Smooth muscle cell (in vitro differentiated cells): ENCODE data around the gene MBNL2. TPM values are rescaled to one million over a fixed set of nuclear protein-coding genes. Genes with fewer than 3 reads are reported as not detected.

Source experiments
- DNase-seq: peaks from one replicate; lab custom pipeline; 2025; ENCODE audit not compliant: unreplicated experiment; lab: John Stamatoyannopoulos, UW
- H2AFZ ChIP-seq: fragments of 200-600 bp; sonication (generic); 2 replicates; pipeline ENCODE4 v1.6.0; 2016; ENCODE audit warnings: antibody characterized with exemption, low read depth, mild to moderate bottlenecking
- H3F3A ChIP-seq: fragments of 200-600 bp; sonication (generic); 2 replicates; pipeline ENCODE4 v1.6.0; 2017; ENCODE audit warnings: antibody characterized with exemption, low read depth
- H3K27ac ChIP-seq: fragments of 200-600 bp; sonication (generic); 2 replicates; pipeline ENCODE4 v1.5.1; 2016; ENCODE audit warnings: low read depth, mild to moderate bottlenecking
- H3K27me3 ChIP-seq: fragments of 200-600 bp; sonication (generic); 2 replicates; pipeline ENCODE4 v1.6.1; 2016; ENCODE audit warnings: low read depth, mild to moderate bottlenecking
- H3K36me3 ChIP-seq: fragments of 200-600 bp; sonication (generic); 2 replicates; pipeline ENCODE4 v1.5.1; 2016; ENCODE audit warnings: low read depth
- H3K4me1 ChIP-seq: fragments of 200-600 bp; sonication (generic); 2 replicates; pipeline ENCODE4 v1.5.1; 2016; ENCODE audit warnings: low read depth
- H3K4me2 ChIP-seq: fragments of 200-600 bp; sonication (generic); 2 replicates; pipeline ENCODE4 v1.6.0; 2016; ENCODE audit warnings: mild to moderate bottlenecking
- H3K4me3 ChIP-seq: fragments of 200-600 bp; sonication (generic); 2 replicates; pipeline ENCODE4 v1.5.1; 2016; ENCODE audit warnings: mild to moderate bottlenecking
- H3K79me2 ChIP-seq: fragments of 200-600 bp; sonication (generic); 2 replicates; pipeline ENCODE4 v1.6.0; 2016; ENCODE audit warnings: low read depth, mild to moderate bottlenecking
- H3K9ac ChIP-seq: fragments of 200-600 bp; sonication (generic); 2 replicates; pipeline ENCODE4 v1.6.0; 2016; ENCODE audit warnings: low read depth
- H3K9me3 ChIP-seq: fragments of 200-600 bp; sonication (generic); replicated peaks from 2 replicates; pipeline ENCODE4 v1.5.1; 2016; ENCODE audit warnings: low read depth
- H4K20me1 ChIP-seq: fragments of 200-600 bp; sonication (generic); 2 replicates; pipeline ENCODE4 v1.6.0; 2016; ENCODE audit warnings: low read depth
- WGBS: methylation state at CpG from one replicate; pipeline ENCODE4 v1.1.7; 2016; ENCODE audit warnings: low lambda C conversion rate; 5-methylcytosine and 5-hydroxymethylcytosine counted together
- polyA plus RNA-seq: library from polyadenylated mRNA; unstranded; fragments of >200 nt; fragmentation: Nextera tagmentation; extraction: Ambion mirVana; gene quantifications from 2 replicates; pipeline ENCODE4 v1.2.1, GENCODE V29; 2016
- total RNA-seq: library from RNA; depleted of rRNA; stranded (reverse); fragments of >200 nt; gene quantifications from 2 replicates; pipeline ENCODE4 v1.2.3, GENCODE V29; 2014
- TF ChIP-seq, protein P1 (sequence below): fragments of 200-600 bp; sonication (generic); IDR thresholded peaks from 2 replicates; pipeline ENCODE4 v1.5.1; 2017; ENCODE audit warnings: borderline replicate concordance, mild to moderate bottlenecking, antibody characterized with exemption; ENCODE audit not compliant: insufficient read depth, poor library complexity, severe bottlenecking

The MBNL2 gene
- total and polyA plus RNA-seq, 2 experiments from 2014 or later, result 33.7 to 120 TPM

DNA sequence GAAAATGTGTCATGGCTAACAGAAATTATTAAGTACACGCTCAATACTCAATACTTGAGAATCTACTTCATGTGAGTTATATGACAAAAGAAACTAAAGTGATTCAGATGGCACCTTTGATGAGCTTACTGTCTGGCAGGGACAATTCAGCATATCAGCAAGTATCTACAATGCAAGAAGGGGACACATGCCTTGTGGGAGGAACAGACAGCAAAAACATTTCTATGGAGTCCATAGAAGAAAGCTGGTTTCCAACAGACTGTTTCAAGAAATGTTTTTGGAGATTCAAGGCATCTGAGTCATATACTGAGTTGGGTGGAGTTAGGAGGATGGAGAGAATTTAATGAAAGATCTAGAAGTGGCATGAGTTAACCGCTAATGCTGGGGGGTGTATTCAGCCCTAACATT is 54.7 kb downstream of the MBNL2 start:
- no peak overlapping the region for H3K9ac ChIP-seq
- H3K4me2 ChIP-seq, result no peak overlapping the region

DNA sequence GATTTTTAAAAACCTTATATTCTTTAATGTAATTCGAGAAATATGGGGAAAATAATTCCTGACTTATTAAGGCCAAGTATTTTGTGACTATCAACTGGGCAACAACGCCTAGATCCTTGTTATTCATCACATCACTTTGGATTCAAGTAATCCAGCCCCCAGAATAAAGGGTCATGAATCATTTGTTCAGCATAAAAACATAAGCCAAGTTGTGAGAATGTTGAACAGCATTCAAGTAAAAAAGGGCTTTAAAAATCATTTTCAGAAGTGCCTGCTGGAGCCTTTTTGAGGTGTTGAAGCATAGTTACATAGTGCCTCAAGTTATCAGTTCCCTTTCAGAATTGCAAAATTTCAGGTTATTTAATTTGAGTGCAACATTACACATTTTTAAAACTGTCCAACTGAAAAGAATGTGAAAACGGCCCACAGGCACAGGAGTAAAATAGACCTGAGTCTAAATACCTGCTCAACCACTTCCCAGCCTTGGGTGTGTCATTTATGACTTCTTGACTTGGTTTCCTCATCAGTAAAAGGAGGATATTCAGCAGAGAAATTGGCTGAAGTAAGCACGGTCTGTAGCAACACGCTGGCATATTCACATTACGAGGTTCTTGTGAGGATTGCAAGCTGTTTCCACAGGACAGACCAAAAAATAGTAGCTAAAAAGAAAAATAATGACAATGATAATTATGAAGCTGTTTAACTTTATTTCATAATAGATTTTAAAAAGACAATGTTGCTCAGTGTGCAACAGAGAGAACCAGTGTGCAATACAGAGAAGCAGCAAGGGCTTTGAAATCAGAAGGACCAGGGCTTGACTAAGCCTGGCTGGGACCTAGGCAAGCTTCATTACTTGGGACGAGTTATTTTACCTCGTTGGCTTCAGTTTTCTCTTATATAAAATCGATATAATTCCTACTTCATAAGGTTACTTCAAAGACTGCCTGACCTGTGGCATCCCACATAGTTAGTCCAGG is 56.6 kb downstream of the MBNL2 start:
- peak overlapping the region; percentile 2 for H3K9ac ChIP-seq
- peaks cover 21% of the 10 kb centered on the region for H3F3A ChIP-seq
- H3K4me1 ChIP-seq, result peaks cover 4% of the 10 kb centered on the region
- H3K79me2 ChIP-seq, result peaks cover 74% of the 10 kb centered on the region
- H3K27ac ChIP-seq, result peak overlapping the region; percentile 98
- H3K4me3 ChIP-seq, result no peak overlapping the region
- no peak overlapping the region for H2AFZ ChIP-seq
- no peak for DNase-seq
- H3K4me2 ChIP-seq, result peak overlapping the region; percentile 22
- 86% methylated on average over 9 of the region's 9 CpGs for WGBS
- H3K36me3 ChIP-seq, result no peaks in the 10 kb centered on the region
- TF ChIP-seq, protein P1, sequence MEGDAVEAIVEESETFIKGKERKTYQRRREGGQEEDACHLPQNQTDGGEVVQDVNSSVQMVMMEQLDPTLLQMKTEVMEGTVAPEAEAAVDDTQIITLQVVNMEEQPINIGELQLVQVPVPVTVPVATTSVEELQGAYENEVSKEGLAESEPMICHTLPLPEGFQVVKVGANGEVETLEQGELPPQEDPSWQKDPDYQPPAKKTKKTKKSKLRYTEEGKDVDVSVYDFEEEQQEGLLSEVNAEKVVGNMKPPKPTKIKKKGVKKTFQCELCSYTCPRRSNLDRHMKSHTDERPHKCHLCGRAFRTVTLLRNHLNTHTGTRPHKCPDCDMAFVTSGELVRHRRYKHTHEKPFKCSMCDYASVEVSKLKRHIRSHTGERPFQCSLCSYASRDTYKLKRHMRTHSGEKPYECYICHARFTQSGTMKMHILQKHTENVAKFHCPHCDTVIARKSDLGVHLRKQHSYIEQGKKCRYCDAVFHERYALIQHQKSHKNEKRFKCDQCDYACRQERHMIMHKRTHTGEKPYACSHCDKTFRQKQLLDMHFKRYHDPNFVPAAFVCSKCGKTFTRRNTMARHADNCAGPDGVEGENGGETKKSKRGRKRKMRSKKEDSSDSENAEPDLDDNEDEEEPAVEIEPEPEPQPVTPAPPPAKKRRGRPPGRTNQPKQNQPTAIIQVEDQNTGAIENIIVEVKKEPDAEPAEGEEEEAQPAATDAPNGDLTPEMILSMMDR, result no peak
- no peaks in the 10 kb centered on the region for H3K9me3 ChIP-seq
- H4K20me1 ChIP-seq, result peaks cover 74% of the 10 kb centered on the region
- H3K27me3 ChIP-seq, result no peaks in the 10 kb centered on the region

More for the DNA sequence above, 54.7 kb downstream of the MBNL2 start:
- Histone ChIP-seq H3F3A (peaks cover 21% of the 10 kb centered on the region), H3K27me3 (no peaks in the 10 kb centered on the region), H3K36me3 (no peaks in the 10 kb centered on the region), H3K9me3 (no peaks in the 10 kb centered on the region), H4K20me1 (peaks cover 74% of the 10 kb centered on the region), H3K79me2 (peaks cover 74% of the 10 kb centered on the region), H3K4me3 (no peak overlapping the region), H3K27ac (peak overlapping the region; percentile 98), H3K4me1 (peaks cover 8% of the 10 kb centered on the region), H2AFZ (no peak overlapping the region)
- TF ChIP-seq, protein P1, result no peak
- WGBS, result 90% methylated on average over 2 of the region's 2 CpGs
- DNase-seq, result no peak

DNA sequence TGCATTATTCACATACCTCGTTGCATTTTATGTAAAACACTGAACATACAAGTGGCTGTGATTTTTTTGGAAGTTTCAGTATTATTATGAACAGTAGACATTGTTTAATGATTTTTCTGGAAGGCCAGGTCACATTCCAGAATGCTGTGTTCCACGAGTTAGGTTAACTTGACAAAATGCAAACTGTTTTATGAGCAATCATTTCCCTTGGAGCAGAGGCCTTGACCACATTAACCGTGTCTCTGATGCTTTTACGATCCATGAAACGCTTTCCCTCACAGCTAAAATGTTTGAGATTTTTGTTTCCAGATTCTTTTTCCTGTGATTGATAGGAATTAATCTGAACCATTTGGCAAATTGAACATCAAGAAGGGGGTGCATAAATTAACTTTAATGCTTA is 57.8 kb downstream of the MBNL2 start:
- no peak overlapping the region for H3K4me3 ChIP-seq
- peaks cover 81% of the 10 kb centered on the region for H4K20me1 ChIP-seq
- H3K36me3 ChIP-seq, result no peaks in the 10 kb centered on the region
- H3K9me3 ChIP-seq, result no peaks in the 10 kb centered on the region
- H3K9ac ChIP-seq, result peak overlapping the region; percentile 40
- TF ChIP-seq, protein P1, result no peak
- peaks cover 12% of the 10 kb centered on the region for H3F3A ChIP-seq
- H2AFZ ChIP-seq, result no peak overlapping the region
- H3K4me2 ChIP-seq, result peak overlapping the region; percentile 22
- 23% methylated on average over 5 of the region's 5 CpGs for WGBS
- peak overlapping the region; percentile 98 for H3K27ac ChIP-seq
- H3K4me1 ChIP-seq, result no peaks in the 10 kb centered on the region
- peaks cover 82% of the 10 kb centered on the region for H3K79me2 ChIP-seq
- no peak for DNase-seq
- H3K27me3 ChIP-seq, result no peaks in the 10 kb centered on the region
